Neural crest cell (in vitro differentiated cells): ENCODE data around the gene RPS15. TPM values are rescaled to one million over a fixed set of nuclear protein-coding genes. Genes with fewer than 3 reads are reported as not detected.

Experiments used
- DNase-seq: peaks from one replicate; pipeline ENCODE4 v3.0.0; 2021; ENCODE audit warnings: low read depth, mixed read lengths, low spot score
- H3K27ac Mint-ChIP-seq: one replicate; pipeline ENCODE4 v1.8.0; 2021; ENCODE audit warnings: mild to moderate bottlenecking, mixed read lengths; ENCODE audit not compliant: unreplicated experiment
- H3K27me3 Mint-ChIP-seq: 2 replicates; pipeline ENCODE4 v1.8.0; 2021; ENCODE audit warnings: low read depth, mild to moderate bottlenecking, mixed read lengths
- H3K36me3 Mint-ChIP-seq: 2 replicates; pipeline ENCODE4 v1.8.0; 2021; ENCODE audit warnings: low read depth, mild to moderate bottlenecking, mixed read lengths
- H3K4me1 Mint-ChIP-seq: 2 replicates; pipeline ENCODE4 v1.8.0; 2021; ENCODE audit warnings: mixed read lengths
- H3K4me3 Mint-ChIP-seq: one replicate; pipeline ENCODE4 v1.8.0; 2021; ENCODE audit warnings: mild to moderate bottlenecking, mixed read lengths
- H3K9me3 Mint-ChIP-seq: 2 replicates; pipeline ENCODE4 v1.8.0; 2021; ENCODE audit warnings: mixed read lengths
- total RNA-seq: library from RNA; stranded (reverse); gene quantifications from 2 replicates; pipeline ENCODE4 v1.2.1, GENCODE V29; 2021
- TF ChIP-seq, protein P1 (sequence below): fragments of 200-600 bp; sonication (generic); conservative IDR thresholded peaks from 2 replicates; pipeline ENCODE4 v1.5.0; 2021; ENCODE audit warnings: antibody characterized with exemption, mild to moderate bottlenecking

Gene RPS15
- total RNA-seq, 1 donor from 2014 or later = 1,580 TPM

GRCh38 chr19:1487576-1488281 lies 49.5 kb downstream of the RPS15 start:
- no peak for DNase-seq
- Mint-ChIP-seq H3K9me3 (no peaks in the 10 kb centered on the region), H3K27me3 (peaks cover 16% of the 10 kb centered on the region), H3K4me3 (no peak overlapping the region), H3K36me3 (no peaks in the 10 kb centered on the region), H3K4me1 (peaks cover 9% of the 10 kb centered on the region), H3K27ac (no peak overlapping the region)
- TF ChIP-seq, protein P1, sequence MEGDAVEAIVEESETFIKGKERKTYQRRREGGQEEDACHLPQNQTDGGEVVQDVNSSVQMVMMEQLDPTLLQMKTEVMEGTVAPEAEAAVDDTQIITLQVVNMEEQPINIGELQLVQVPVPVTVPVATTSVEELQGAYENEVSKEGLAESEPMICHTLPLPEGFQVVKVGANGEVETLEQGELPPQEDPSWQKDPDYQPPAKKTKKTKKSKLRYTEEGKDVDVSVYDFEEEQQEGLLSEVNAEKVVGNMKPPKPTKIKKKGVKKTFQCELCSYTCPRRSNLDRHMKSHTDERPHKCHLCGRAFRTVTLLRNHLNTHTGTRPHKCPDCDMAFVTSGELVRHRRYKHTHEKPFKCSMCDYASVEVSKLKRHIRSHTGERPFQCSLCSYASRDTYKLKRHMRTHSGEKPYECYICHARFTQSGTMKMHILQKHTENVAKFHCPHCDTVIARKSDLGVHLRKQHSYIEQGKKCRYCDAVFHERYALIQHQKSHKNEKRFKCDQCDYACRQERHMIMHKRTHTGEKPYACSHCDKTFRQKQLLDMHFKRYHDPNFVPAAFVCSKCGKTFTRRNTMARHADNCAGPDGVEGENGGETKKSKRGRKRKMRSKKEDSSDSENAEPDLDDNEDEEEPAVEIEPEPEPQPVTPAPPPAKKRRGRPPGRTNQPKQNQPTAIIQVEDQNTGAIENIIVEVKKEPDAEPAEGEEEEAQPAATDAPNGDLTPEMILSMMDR = no peak

DNA sequence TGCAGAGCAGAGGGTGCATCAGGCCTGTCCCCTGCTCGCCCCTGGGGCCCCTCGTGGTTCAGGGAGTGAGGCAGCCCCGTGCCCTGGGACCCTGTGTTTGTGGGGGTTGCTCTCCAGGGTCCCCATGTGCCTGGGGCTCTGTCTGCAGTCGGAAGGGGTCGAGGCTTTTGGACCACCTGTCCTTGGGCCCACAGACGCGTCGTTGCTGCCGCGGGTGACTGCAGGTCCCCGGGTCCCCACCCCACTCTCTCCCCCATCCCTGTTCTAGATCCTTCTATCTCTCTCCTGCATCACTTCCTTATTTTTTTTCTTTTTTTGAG lies 50.0 kb downstream of the RPS15 start:
- no peak for DNase-seq
- Mint-ChIP-seq H3K36me3 (no peaks in the 10 kb centered on the region), H3K4me1 (peaks cover 9% of the 10 kb centered on the region), H3K9me3 (no peaks in the 10 kb centered on the region), H3K4me3 (peak overlapping the region; percentile 40), H3K27me3 (peaks cover 20% of the 10 kb centered on the region), H3K27ac (no peak overlapping the region)
- TF ChIP-seq, protein P1 = no peak

DNA sequence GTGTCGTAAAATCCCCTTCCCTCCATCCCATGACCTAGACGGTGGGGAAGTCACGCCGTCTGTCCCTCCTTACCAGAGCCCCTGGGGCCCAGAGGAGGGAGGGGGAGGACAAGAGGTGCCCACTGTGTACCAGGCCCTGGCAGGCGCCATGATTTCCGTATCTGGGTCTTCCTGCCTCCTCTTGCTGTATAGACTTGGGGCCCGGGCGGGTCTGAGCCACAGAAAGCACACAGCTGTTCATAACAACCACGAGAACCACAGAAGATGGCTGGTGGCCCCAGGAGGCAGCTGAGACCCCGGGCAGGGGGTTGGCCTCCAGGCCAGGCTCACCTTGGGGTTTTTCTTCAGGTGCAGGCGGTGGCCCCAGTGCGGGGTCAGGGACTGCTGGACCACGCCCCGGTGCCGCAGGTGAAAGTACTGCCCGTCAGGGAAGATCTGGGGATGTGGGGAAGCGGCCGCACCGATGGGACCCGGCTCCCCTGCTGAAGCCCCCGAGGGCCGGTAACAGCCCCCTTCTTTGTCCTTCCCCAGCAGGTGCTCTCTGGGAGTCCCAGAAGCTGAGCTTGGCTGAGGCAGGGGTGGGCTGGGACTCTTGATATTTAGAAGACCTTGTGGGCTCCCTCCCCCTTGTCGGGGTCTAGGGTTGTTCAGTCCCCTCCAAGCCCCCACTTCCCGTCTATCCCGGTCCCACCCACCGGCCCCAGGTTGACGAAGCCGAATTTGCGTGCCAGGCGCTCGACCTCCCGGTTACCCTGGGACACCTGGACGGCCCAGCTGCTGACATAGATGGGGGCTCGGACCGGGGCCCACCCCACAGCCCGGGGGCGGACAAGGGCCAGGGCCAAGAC lies 51.5 kb downstream of the RPS15 start:
- peaks cover 9% of the 10 kb centered on the region for H3K4me1 Mint-ChIP-seq
- H3K36me3 Mint-ChIP-seq = no peaks in the 10 kb centered on the region
- TF ChIP-seq, protein P1 = no peak
- no peak overlapping the region for H3K27ac Mint-ChIP-seq
- no peak for DNase-seq
- no peaks in the 10 kb centered on the region for H3K9me3 Mint-ChIP-seq
- peaks cover 23% of the 10 kb centered on the region for H3K27me3 Mint-ChIP-seq
- peak overlapping the region; percentile 62 for H3K4me3 Mint-ChIP-seq

Other genes with a start within 250 kb of the RPS15 start
- gene STK11, start 232.6 kb upstream of the RPS15 start, total RNA-seq = 55.8 and 60.2 TPM in 2 replicates
- 26.2 and 27.1 TPM in 2 replicates for gene CBARP, start 200.4 kb upstream of the RPS15 start, total RNA-seq
- gene ATP5F1D, start 196.6 kb upstream of the RPS15 start, total RNA-seq = 140 and 141 TPM in 2 replicates
- 177 and 187 TPM in 2 replicates for gene MIDN, start 189.8 kb upstream of the RPS15 start, total RNA-seq
- gene CIRBP, start 169.1 kb upstream of the RPS15 start, total RNA-seq = 414 and 421 TPM in 2 replicates
- gene FAM174C, start 162.9 kb upstream of the RPS15 start, total RNA-seq = 33.3 and 36.6 TPM in 2 replicates
- 28.0 and 31.0 TPM in 2 replicates for gene EFNA2, start 152.5 kb upstream of the RPS15 start, total RNA-seq
- 89.7 and 90.6 TPM in 2 replicates for gene NDUFS7, start 54.5 kb upstream of the RPS15 start, total RNA-seq
- 42.6 and 45.6 TPM in 2 replicates for gene GAMT, start 36.9 kb upstream of the RPS15 start, total RNA-seq
- 146 and 157 TPM in 2 replicates for gene DAZAP1, start 30.8 kb upstream of the RPS15 start, total RNA-seq
- gene APC2, start 11.7 kb downstream of the RPS15 start, total RNA-seq = 39.2 and 43.0 TPM in 2 replicates
- 34.5 and 41.5 TPM in 2 replicates for gene C19orf25, start 40.8 kb downstream of the RPS15 start, total RNA-seq
- 10.4 and 11.7 TPM in 2 replicates for gene PCSK4, start 52.0 kb downstream of the RPS15 start, total RNA-seq
- 8.2 and 8.7 TPM in 2 replicates for gene REEP6, start 52.8 kb downstream of the RPS15 start, total RNA-seq
- gene ADAMTSL5, start 74.6 kb downstream of the RPS15 start, total RNA-seq = not detected in 2 replicates
- gene PLK5, start 85.7 kb downstream of the RPS15 start, total RNA-seq = not detected in 2 replicates
- 102 and 103 TPM in 2 replicates for gene MEX3D, start 129.9 kb downstream of the RPS15 start, total RNA-seq
- 157 and 168 TPM in 2 replicates for gene MBD3, start 154.5 kb downstream of the RPS15 start, total RNA-seq
- gene UQCR11, start 167.1 kb downstream of the RPS15 start, total RNA-seq = 149 and 165 TPM in 2 replicates
- gene TCF3, start 214.2 kb downstream of the RPS15 start, total RNA-seq = 348 and 354 TPM in 2 replicates